GM12878 (cell line): ENCODE results near the gene SLC44A4. TPM values are rescaled to one million over a fixed set of nuclear protein-coding genes. Genes with fewer than 3 reads are reported as not detected.

Source experiments
- ATAC-seq: fragments of 200-7000 bp; cut with Tn5 transposase; 3 replicates; pipeline ENCODE4 v1.9.1; 2020; ENCODE audit warnings: mild to moderate bottlenecking, moderate library complexity
- BruUV-seq: library from RNA; stranded (reverse); fragments of 400-500 nt; replicated peaks from 2 replicates; lab custom pipeline; 2021; lab: Mats Ljungman, UMichigan
- CTCF ChIA-PET: fragments of 300-600 bp; sonication (Branson Sonifier 250); formaldehyde crosslinking; extraction: SDS; loops from one replicate; lab custom pipeline; 2021; ENCODE audit warnings: inconsistent platforms; lab: Yijun Ruan, JAX
- POLR2A ChIA-PET: fragments of 350-600 bp; formaldehyde crosslinking; extraction: SDS; loops from one replicate; lab custom pipeline; 2021; ENCODE audit warnings: inconsistent platforms; lab: Charles Lee
- RAD21 ChIA-PET: fragments of 300-600 bp; sonication (Branson Sonifier 250); formaldehyde crosslinking; loops from one replicate; lab custom pipeline; 2023; ENCODE audit warnings: antibody characterized with exemption; ENCODE audit not compliant: unreplicated experiment; lab: Charles Lee
- SMC1A ChIA-PET: fragments of 300-600 bp; sonication (Branson Sonifier 250); formaldehyde crosslinking; loops from one replicate; lab custom pipeline; 2023; ENCODE audit not compliant: unreplicated experiment, uncharacterized antibody; lab: Charles Lee
- DNase-seq: peaks from one replicate; pipeline ENCODE4 v3.0.0-alpha.2; 2011; ENCODE audit warnings: low read depth, low spot score
- FAIRE-seq: peaks from 3 replicates; lab custom pipeline; 2011; peaks lifted over from hg19 to GRCh38; lab: Jason Lieb, UNC
- H2AFZ ChIP-seq: 2 replicates; pipeline ENCODE4 v1.6.0; 2011; ENCODE audit warnings: low read depth, low read length, control low read depth; ENCODE audit not compliant: control insufficient read depth
- H3K27ac ChIP-seq: 2 replicates; pipeline ENCODE4 v1.5.1; 2011; ENCODE audit warnings: control low read depth; ENCODE audit not compliant: control insufficient read depth, insufficient read depth
- H3K27me3 ChIP-seq, 2 experiments: replicated peaks in 1 of 2; 2 replicates each; pipeline versions ENCODE4 v1.6.0 to v1.6.1; 2011; ENCODE audit warnings: low read length in 1 of 2; ENCODE audit not compliant: control insufficient read depth in 2 of 2, insufficient read depth in 2 of 2
- H3K36me3 ChIP-seq, 2 experiments: 2 replicates each; pipeline ENCODE4 v1.5.1; 2011; ENCODE audit warnings: low read length in 1 of 2; ENCODE audit not compliant: control insufficient read depth in 2 of 2, insufficient read depth in 2 of 2
- H3K4me1 ChIP-seq: 2 replicates; pipeline ENCODE4 v1.6.1; 2011; ENCODE audit warnings: mild to moderate bottlenecking, low read length, moderate library complexity, mixed read lengths; ENCODE audit not compliant: control insufficient read depth, insufficient read depth
- H3K4me2 ChIP-seq: 2 replicates; pipeline ENCODE4 v1.6.0; 2011; ENCODE audit warnings: control low read depth; ENCODE audit not compliant: control insufficient read depth, insufficient read depth
- H3K4me3 ChIP-seq: fragments of 200-600 bp; sonication (generic); 2 replicates; pipeline ENCODE4 v1.5.1; 2016
- H3K79me2 ChIP-seq: 2 replicates; pipeline ENCODE4 v1.6.0; 2011; ENCODE audit warnings: low read length; ENCODE audit not compliant: control insufficient read depth, insufficient read depth
- H3K9ac ChIP-seq: 2 replicates; pipeline ENCODE4 v1.8.0; 2011; ENCODE audit warnings: low read length, control low read depth, mixed read lengths; ENCODE audit not compliant: control insufficient read depth, insufficient read depth
- H3K9me3 ChIP-seq: replicated peaks from 3 replicates; pipeline ENCODE4 v1.5.1; 2011; ENCODE audit warnings: mild to moderate bottlenecking, low read length; ENCODE audit not compliant: control insufficient read depth, insufficient read depth
- H4K20me1 ChIP-seq: 2 replicates; pipeline ENCODE4 v1.6.0; 2011; ENCODE audit not compliant: control insufficient read depth, insufficient read depth
- POLR2AphosphoS2 ChIP-seq: IDR thresholded peaks from 2 replicates; pipeline ENCODE4 v1.6.1; 2011; ENCODE audit warnings: low read depth, mild to moderate bottlenecking, low read length, improper control_type of control experiment, moderate library complexity
- SREBF2 ChIP-seq: IDR thresholded peaks from 2 replicates; pipeline ENCODE4 v1.6.1; 2012; ENCODE audit warnings: mild to moderate bottlenecking, low read length
- ZBED1 ChIP-seq: IDR thresholded peaks from 2 replicates; pipeline ENCODE4 v1.6.1; 2016; ENCODE audit warnings: borderline replicate concordance
- WGBS: methylation state at CpG from one replicate; pipeline ENCODE4 v1.1.6; 2016; ENCODE audit warnings: low lambda C conversion rate; ENCODE audit not compliant: insufficient replicate concordance, insufficient coverage; ENCODE audit errors: missing lambda C conversion rate; 5-methylcytosine and 5-hydroxymethylcytosine counted together
- in situ Hi-C: fragments of 300-500 bp; cut with MboI; formaldehyde crosslinking; loops from 9 replicates; pipeline ENCODE4 v1.14.3; 2018; ENCODE audit warnings: mixed read lengths
- intact Hi-C: fragments of 100-400 bp; cut with micrococcal nuclease; formaldehyde crosslinking; loops from one replicate; pipeline ENCODE4 v1.14.2; 2022; ENCODE audit not compliant: unreplicated experiment
- polyA plus RNA-seq, 11 experiments: library from polyadenylated mRNA; depleted of rRNA in 4 of 11; unstranded in 6 of 11; stranded (reverse) in 5 of 11; fragments of >200 nt; fragmentation: Nextera tagmentation in 4 of 11; fragmentation: Illumina TruSeq in 1 of 11; extraction: Ambion mirVana in 4 of 11; extraction: Trizol in 1 of 11; gene quantifications; 1 replicate in 1 of 11; 2 replicates in 10 of 11; pipeline versions ENCODE4 v1.2.1 to v1.2.3, GENCODE V29; 2011 to 2016; ENCODE audit warnings: inconsistent platforms in 2 of 11, missing spikeins in 2 of 11, low read depth in 1 of 11
- small RNA-seq: library from RNA; depleted of rRNA; stranded (forward); fragments of <200 nt; gene quantifications from one replicate; pipeline ENCODE3, GENCODE V24; 2014
- total RNA-seq, 4 experiments: library from RNA; depleted of rRNA in 3 of 4; stranded (reverse); fragments of >200 nt in 3 of 4; fragmentation: Illumina TruSeq in 1 of 4; extraction: Trizol in 1 of 4; gene quantifications; 2 replicates each; pipeline versions ENCODE4 v1.2.1 to v1.2.3, GENCODE V29; 2013 to 2021

SLC44A4 gene
- total and polyA plus RNA-seq, 10 of the 15 experiments (the other 5 are each of a cell fraction or from before 2014, with no cell fraction given), result 0.04 to 0.24 (median 0.15) TPM; not detected in 3

GRCh38 chr6:31813465-31813849 is 65.3 kb downstream of the SLC44A4 start:
- Histone ChIP-seq H3K4me3 (peak overlapping the region; percentile 47; the same call in 1 of the 2 replicates), H4K20me1 (no peaks in the 10 kb centered on the region), H3K4me1 (peaks cover 29% of the 10 kb centered on the region), H3K4me2 (peak overlapping the region; percentile 82), H3K27ac (peak overlapping the region; percentile 58), H3K79me2 (no peaks in the 10 kb centered on the region; the same call in 1 of the 2 replicates), H3K9me3 (no peaks in the 10 kb centered on the region), H3K9ac (peak overlapping the region; percentile 64), H2AFZ (no peak overlapping the region; the same call in 1 of the 2 replicates), H3K27me3 (no peaks in the 10 kb centered on the region), H3K36me3 (no peaks in the 10 kb centered on the region)
- ChIA-PET POLR2A (interaction anchor here (0.9 to 5.2 kb wide), 11 partner anchors 10 to 377 kb away, joined by 4 to 91 read pairs (median 10); partner anchors contain the start of genes CLIC1, HSPA1B, MSH5 and PBX2), SMC1A (interaction anchor here (0.8 to 3.0 kb wide), 7 partner anchors 10 to 77 kb away, joined by 3 to 12 read pairs (median 7); partner anchors contain the start of gene CLIC1), CTCF (interaction anchor here (0.9 to 2.5 kb wide), 7 partner anchors 9 to 41 kb away, joined by 3 to 12 read pairs (median 4); partner anchors contain the start of gene VARS1), RAD21 (interaction anchor here (0.9 to 4.3 kb wide), 7 partner anchors 13 to 76 kb away, joined by 3 to 27 read pairs (median 19); partner anchors contain the start of genes CLIC1, HSPA1B and VARS1)
- TF ChIP-seq SREBF2 (no peak), POLR2AphosphoS2 (no peak), ZBED1 (no peak)
- FAIRE-seq, result no peak
- intact Hi-C loops, result loop anchor here (2.0 kb wide), 1 partner anchor 17 kb away; no protein-coding TSS in a partner anchor
- no peak for DNase-seq
- 99% methylated on average over 7 of the region's 7 CpGs for WGBS
- no TSS peak for BruUV-seq
- in situ Hi-C loops, result no loop called here
- ATAC-seq, result no peak

Small RNAs within 50 kb of the gene (small RNA-seq; reads per million reads assigned to genes)
- gene SNORD48, result 5,440 reads per million, percentile 100 among the genes with 10 or more reads in this experiment
- not detected for gene SNORD52

Other genes with a start within 250 kb of the SLC44A4 start
Only the 7 nearest of the 35 such genes appear.
- gene HSPA1L, start 63.7 kb downstream of the SLC44A4 start, total RNA-seq (2014; rRNA removed), result 1.2 and 1.4 TPM in 2 replicates
- 1.4 and 1.6 TPM in 2 replicates for gene HSPA1L, start 63.7 kb downstream of the SLC44A4 start, total RNA-seq (2014; rRNA removed; fragmentation: Illumina TruSeq; extraction: Trizol)
- 1.5 and 1.6 TPM in 2 replicates for gene HSPA1L, start 63.7 kb downstream of the SLC44A4 start, total RNA-seq (2021)
- gene HSPA1L, start 63.7 kb downstream of the SLC44A4 start, polyA plus RNA-seq (2011; rRNA removed), result 1.8 and 1.9 TPM in 2 replicates
- gene HSPA1L, start 63.7 kb downstream of the SLC44A4 start, polyA plus RNA-seq (2014; fragmentation: Illumina TruSeq; extraction: Trizol), result 1.5 and 1.6 TPM in 2 replicates
- gene HSPA1L, start 63.7 kb downstream of the SLC44A4 start, polyA plus RNA-seq (2014; fragmentation: Nextera tagmentation; extraction: Ambion mirVana), result under 1 TPM; 0.69 TPM
- 1.4 and 1.6 TPM in 2 replicates for gene HSPA1L, start 63.7 kb downstream of the SLC44A4 start, polyA plus RNA-seq (2014; rRNA removed)
- 1 to 10 TPM; 1.6 to 2.5 TPM for gene HSPA1L, start 63.7 kb downstream of the SLC44A4 start, polyA plus RNA-seq (2016; fragmentation: Nextera tagmentation; extraction: Ambion mirVana)
- gene HSPA1A, start 63.5 kb downstream of the SLC44A4 start, total RNA-seq (2014; rRNA removed), result 29.2 and 29.9 TPM in 2 replicates
- 10.9 and 12.3 TPM in 2 replicates for gene HSPA1A, start 63.5 kb downstream of the SLC44A4 start, total RNA-seq (2014; rRNA removed; fragmentation: Illumina TruSeq; extraction: Trizol)
- 26.5 and 27.2 TPM in 2 replicates for gene HSPA1A, start 63.5 kb downstream of the SLC44A4 start, total RNA-seq (2021)
- gene HSPA1A, start 63.5 kb downstream of the SLC44A4 start, polyA plus RNA-seq (2011; rRNA removed), result 3.7 and 9.8 TPM in 2 replicates
- 1.3 and 8.0 TPM in 2 replicates for gene HSPA1A, start 63.5 kb downstream of the SLC44A4 start, polyA plus RNA-seq (2014; fragmentation: Illumina TruSeq; extraction: Trizol)
- 1 to 10 TPM in 1 of 2 experiments, under 1 TPM in 1; 0.29 to 1.3 TPM for gene HSPA1A, start 63.5 kb downstream of the SLC44A4 start, polyA plus RNA-seq (2014; fragmentation: Nextera tagmentation; extraction: Ambion mirVana)
- gene HSPA1A, start 63.5 kb downstream of the SLC44A4 start, polyA plus RNA-seq (2014; rRNA removed), result 22.8 and 26.3 TPM in 2 replicates
- gene HSPA1A, start 63.5 kb downstream of the SLC44A4 start, polyA plus RNA-seq (2016; fragmentation: Nextera tagmentation; extraction: Ambion mirVana), result 10 to 100 TPM; 51.1 to 51.8 TPM
- gene HSPA1B, start 51.3 kb downstream of the SLC44A4 start, total RNA-seq (2014; rRNA removed), result 23.5 and 24.0 TPM in 2 replicates
- 5.9 and 8.1 TPM in 2 replicates for gene HSPA1B, start 51.3 kb downstream of the SLC44A4 start, total RNA-seq (2014; rRNA removed; fragmentation: Illumina TruSeq; extraction: Trizol)
- gene HSPA1B, start 51.3 kb downstream of the SLC44A4 start, total RNA-seq (2021), result 27.2 and 29.3 TPM in 2 replicates
- gene HSPA1B, start 51.3 kb downstream of the SLC44A4 start, polyA plus RNA-seq (2011; rRNA removed), result 5.1 and 12.8 TPM in 2 replicates
- gene HSPA1B, start 51.3 kb downstream of the SLC44A4 start, polyA plus RNA-seq (2014; fragmentation: Illumina TruSeq; extraction: Trizol), result 1.00 and 4.6 TPM in 2 replicates
- gene HSPA1B, start 51.3 kb downstream of the SLC44A4 start, polyA plus RNA-seq (2014; fragmentation: Nextera tagmentation; extraction: Ambion mirVana), result under 1 TPM; 0.11 to 0.33 TPM
- 12.7 and 17.7 TPM in 2 replicates for gene HSPA1B, start 51.3 kb downstream of the SLC44A4 start, polyA plus RNA-seq (2014; rRNA removed)
- gene HSPA1B, start 51.3 kb downstream of the SLC44A4 start, polyA plus RNA-seq (2016; fragmentation: Nextera tagmentation; extraction: Ambion mirVana), result 10 to 100 TPM; 39.1 to 40.5 TPM
- 24.6 and 26.9 TPM in 2 replicates for gene NEU1, start 16.2 kb downstream of the SLC44A4 start, total RNA-seq (2014; rRNA removed)
- 18.8 and 20.3 TPM in 2 replicates for gene NEU1, start 16.2 kb downstream of the SLC44A4 start, total RNA-seq (2014; rRNA removed; fragmentation: Illumina TruSeq; extraction: Trizol)
- 22.5 and 22.7 TPM in 2 replicates for gene NEU1, start 16.2 kb downstream of the SLC44A4 start, total RNA-seq (2021)
- gene NEU1, start 16.2 kb downstream of the SLC44A4 start, polyA plus RNA-seq (2011; rRNA removed), result 13.0 and 22.4 TPM in 2 replicates
- gene NEU1, start 16.2 kb downstream of the SLC44A4 start, polyA plus RNA-seq (2014; fragmentation: Illumina TruSeq; extraction: Trizol), result 16.3 and 21.5 TPM in 2 replicates
- gene NEU1, start 16.2 kb downstream of the SLC44A4 start, polyA plus RNA-seq (2014; fragmentation: Nextera tagmentation; extraction: Ambion mirVana), result 10 to 100 TPM in 1 of 2 experiments, 1 to 10 TPM in 1; 7.2 to 12.5 TPM
- gene NEU1, start 16.2 kb downstream of the SLC44A4 start, polyA plus RNA-seq (2014; rRNA removed), result 26.7 and 28.1 TPM in 2 replicates
- gene NEU1, start 16.2 kb downstream of the SLC44A4 start, polyA plus RNA-seq (2016; fragmentation: Nextera tagmentation; extraction: Ambion mirVana), result 10 to 100 TPM; 18.5 to 21.8 TPM
- gene EHMT2, start 18.7 kb upstream of the SLC44A4 start, total RNA-seq (2014; rRNA removed), result 42.6 and 46.3 TPM in 2 replicates
- gene EHMT2, start 18.7 kb upstream of the SLC44A4 start, total RNA-seq (2014; rRNA removed; fragmentation: Illumina TruSeq; extraction: Trizol), result 18.3 and 20.9 TPM in 2 replicates
- 50.3 and 53.2 TPM in 2 replicates for gene EHMT2, start 18.7 kb upstream of the SLC44A4 start, total RNA-seq (2021)
- gene EHMT2, start 18.7 kb upstream of the SLC44A4 start, polyA plus RNA-seq (2011; rRNA removed), result 17.9 and 31.5 TPM in 2 replicates
- gene EHMT2, start 18.7 kb upstream of the SLC44A4 start, polyA plus RNA-seq (2014; fragmentation: Illumina TruSeq; extraction: Trizol), result 13.4 and 32.5 TPM in 2 replicates
- 1 to 10 TPM; 1.7 to 5.2 TPM for gene EHMT2, start 18.7 kb upstream of the SLC44A4 start, polyA plus RNA-seq (2014; fragmentation: Nextera tagmentation; extraction: Ambion mirVana)
- 40.1 and 41.0 TPM in 2 replicates for gene EHMT2, start 18.7 kb upstream of the SLC44A4 start, polyA plus RNA-seq (2014; rRNA removed)
- gene EHMT2, start 18.7 kb upstream of the SLC44A4 start, polyA plus RNA-seq (2016; fragmentation: Nextera tagmentation; extraction: Ambion mirVana), result 10 to 100 TPM; 40.6 to 46.8 TPM
- 1.3 and 1.5 TPM in 2 replicates for gene ZBTB12, start 23.1 kb upstream of the SLC44A4 start, total RNA-seq (2014; rRNA removed)
- gene ZBTB12, start 23.1 kb upstream of the SLC44A4 start, total RNA-seq (2014; rRNA removed; fragmentation: Illumina TruSeq; extraction: Trizol), result 0.46 and 0.81 TPM in 2 replicates
- gene ZBTB12, start 23.1 kb upstream of the SLC44A4 start, total RNA-seq (2021), result 3.5 and 4.5 TPM in 2 replicates
- 0.76 and 2.1 TPM in 2 replicates for gene ZBTB12, start 23.1 kb upstream of the SLC44A4 start, polyA plus RNA-seq (2011; rRNA removed)
- gene ZBTB12, start 23.1 kb upstream of the SLC44A4 start, polyA plus RNA-seq (2014; fragmentation: Illumina TruSeq; extraction: Trizol), result 0.24 and 1.4 TPM in 2 replicates
- not detected for gene ZBTB12, start 23.1 kb upstream of the SLC44A4 start, polyA plus RNA-seq (2014; fragmentation: Nextera tagmentation; extraction: Ambion mirVana)
- gene ZBTB12, start 23.1 kb upstream of the SLC44A4 start, polyA plus RNA-seq (2014; rRNA removed), result 2.2 and 3.5 TPM in 2 replicates
- gene ZBTB12, start 23.1 kb upstream of the SLC44A4 start, polyA plus RNA-seq (2016; fragmentation: Nextera tagmentation; extraction: Ambion mirVana), result not detected
- 0.06 and 0.16 TPM in 2 replicates for gene C2, start 48.7 kb upstream of the SLC44A4 start, total RNA-seq (2014; rRNA removed)
- not detected in 2 replicates for gene C2, start 48.7 kb upstream of the SLC44A4 start, total RNA-seq (2014; rRNA removed; fragmentation: Illumina TruSeq; extraction: Trizol)
- gene C2, start 48.7 kb upstream of the SLC44A4 start, total RNA-seq (2021), result 0.58 and 0.97 TPM in 2 replicates
- gene C2, start 48.7 kb upstream of the SLC44A4 start, polyA plus RNA-seq (2011; rRNA removed), result 0.27 and 0.65 TPM in 2 replicates
- 0.21 TPM in 1 of 2 replicates, not detected in the other for gene C2, start 48.7 kb upstream of the SLC44A4 start, polyA plus RNA-seq (2014; fragmentation: Illumina TruSeq; extraction: Trizol)
- gene C2, start 48.7 kb upstream of the SLC44A4 start, polyA plus RNA-seq (2014; fragmentation: Nextera tagmentation; extraction: Ambion mirVana), result not detected
- gene C2, start 48.7 kb upstream of the SLC44A4 start, polyA plus RNA-seq (2014; rRNA removed), result 0.18 TPM in 1 of 2 replicates, not detected in the other
- under 1 TPM in 1 of 2 experiments, not detected in 1; 0.15 TPM for gene C2, start 48.7 kb upstream of the SLC44A4 start, polyA plus RNA-seq (2016; fragmentation: Nextera tagmentation; extraction: Ambion mirVana)